ENCODE data around the gene NARF.
"Not testable (repeated sequence)": the region's sequence is repeated elsewhere in the genome, so short reads cannot be mapped to it uniquely, and the experiment has no call there.

NARF gene

DNA sequence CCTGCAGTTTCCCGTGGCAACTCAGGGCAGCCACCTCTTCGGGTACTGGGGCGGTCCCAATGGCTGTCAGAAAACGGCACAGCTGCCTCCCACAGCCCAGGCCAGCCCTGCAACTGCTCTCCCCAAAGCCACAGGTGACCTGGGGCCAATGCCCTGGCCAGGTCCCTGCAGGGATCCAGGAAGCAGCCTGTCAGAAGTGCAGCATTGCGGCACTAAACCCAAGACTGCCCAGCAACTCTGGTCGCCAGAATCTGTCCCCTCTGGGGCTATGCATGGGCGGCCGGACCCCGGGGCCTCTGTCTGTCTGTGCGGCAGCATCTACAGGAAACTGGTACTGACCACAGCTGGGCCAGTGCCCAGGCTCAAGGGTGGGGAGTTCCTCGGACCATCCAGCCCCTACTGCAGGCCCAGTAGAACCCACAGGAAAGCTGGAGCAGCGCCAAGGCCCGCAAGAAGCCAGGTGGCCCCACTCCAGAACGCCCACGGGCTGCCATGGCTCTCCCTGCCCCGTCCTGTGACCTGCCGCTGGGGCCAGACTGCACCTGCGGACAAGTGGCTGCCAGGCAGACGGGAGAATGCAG is 13.5 kb upstream of the NARF start:
- ATAC-seq (replicated peaks) (no peak), DNase-seq (no peak)
- H3K36me3 Mint-ChIP-seq (ENCODE audit: insufficient read depth): peaks cover 49% of the 10 kb centered on the region
- no peaks in the 10 kb centered on the region for H3K9me3 Mint-ChIP-seq
- peaks cover 21% of the 10 kb centered on the region in 2 donors for H3K4me1 Mint-ChIP-seq (ENCODE audit: low read depth in 2 of 2)
- H3K27me3 Mint-ChIP-seq: no peaks in the 10 kb centered on the region
- no peak overlapping the region for H3K4me3 Mint-ChIP-seq
- H3K27ac Mint-ChIP-seq: no peak overlapping the region

DNA sequence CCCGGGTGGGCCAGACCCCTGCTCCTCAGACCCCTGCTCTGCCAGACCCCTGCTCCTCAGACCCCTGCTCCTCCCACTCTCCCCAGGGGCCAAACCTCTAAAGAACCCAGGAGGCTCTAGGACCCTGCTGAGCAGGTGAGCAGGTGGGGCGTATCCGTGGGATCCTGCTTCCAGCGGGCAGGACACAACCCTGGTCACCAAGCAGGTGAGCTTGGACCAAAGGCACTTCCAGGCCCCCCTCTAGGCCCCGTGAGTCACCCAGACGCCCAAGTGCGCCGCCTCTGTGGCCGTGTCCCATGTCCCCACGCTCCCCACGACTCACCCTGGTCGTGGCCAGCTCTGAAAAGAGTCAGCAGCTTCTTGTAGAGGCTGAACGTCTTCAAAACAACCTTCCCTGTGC is 13.0 kb upstream of the NARF start:
- H3K4me3 Mint-ChIP-seq: no peak overlapping the region
- H3K4me1 Mint-ChIP-seq (ENCODE audit: low read depth in 2 of 2): peaks cover 19 to 21% of the 10 kb centered on the region in 2 donors
- H3K36me3 Mint-ChIP-seq (ENCODE audit: insufficient read depth): peaks cover 51% of the 10 kb centered on the region
- no peaks in the 10 kb centered on the region for H3K9me3 Mint-ChIP-seq
- ATAC-seq (replicated peaks) (no peak), DNase-seq (no peak)
- H3K27ac Mint-ChIP-seq: no peak overlapping the region
- no peaks in the 10 kb centered on the region for H3K27me3 Mint-ChIP-seq

DNA sequence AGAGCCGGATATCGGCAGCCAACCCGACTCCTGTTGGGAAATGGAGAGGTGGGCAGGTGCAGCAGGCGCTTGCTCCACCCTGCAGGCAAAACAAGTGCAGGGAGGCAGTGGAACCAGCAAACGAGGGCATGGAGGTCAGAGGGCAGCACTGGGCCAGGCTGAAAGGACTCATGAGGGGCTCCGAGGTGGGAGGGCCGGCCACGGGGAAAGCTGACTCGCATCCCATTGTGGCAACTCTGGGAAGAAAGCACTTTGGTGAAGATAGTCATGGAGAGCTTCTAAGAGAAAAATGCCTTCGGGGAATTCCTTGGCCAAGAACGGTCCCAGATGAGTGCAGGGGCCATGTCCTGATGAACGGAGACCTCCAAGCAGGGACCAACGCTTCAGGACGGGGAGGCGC is 12.4 kb upstream of the NARF start:
- ATAC-seq (replicated peaks) (no peak), DNase-seq (no peak)
- no peak overlapping the region for H3K4me3 Mint-ChIP-seq
- H3K9me3 Mint-ChIP-seq: no peaks in the 10 kb centered on the region
- peaks cover 19 to 22% of the 10 kb centered on the region in 2 donors for H3K4me1 Mint-ChIP-seq (ENCODE audit: low read depth in 2 of 2)
- no peaks in the 10 kb centered on the region for H3K27me3 Mint-ChIP-seq
- H3K36me3 Mint-ChIP-seq (ENCODE audit: insufficient read depth): peaks cover 55% of the 10 kb centered on the region
- H3K27ac Mint-ChIP-seq: no peak overlapping the region

DNA sequence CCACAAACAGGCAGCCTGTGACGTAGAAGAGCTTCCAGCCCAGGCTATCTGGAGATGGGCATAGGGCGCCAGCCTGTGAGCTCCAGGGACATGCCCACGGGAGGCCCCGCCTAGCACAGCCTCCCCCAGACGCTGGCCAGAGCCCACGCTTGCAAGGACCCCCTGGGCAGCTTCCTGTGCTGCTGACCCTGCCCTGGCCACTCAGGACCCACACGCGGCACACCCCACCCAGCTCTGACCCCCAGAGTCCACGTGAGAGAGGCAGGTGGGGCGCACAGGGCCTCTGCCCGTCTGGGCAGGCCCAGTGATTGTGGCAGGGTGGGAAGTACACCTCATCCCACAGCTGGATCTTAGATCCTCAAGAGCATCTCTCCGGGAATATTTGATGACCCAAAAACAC is 11.9 kb upstream of the NARF start:
- peak overlapping the region; percentile 40 to 61 for H3K4me3 Mint-ChIP-seq
- peaks cover 21 to 27% of the 10 kb centered on the region in 2 donors for H3K4me1 Mint-ChIP-seq (ENCODE audit: low read depth in 2 of 2)
- DNase-seq (no peak), ATAC-seq (replicated peaks) (no peak)
- peaks cover 53% of the 10 kb centered on the region for H3K36me3 Mint-ChIP-seq (ENCODE audit: insufficient read depth)
- H3K9me3 Mint-ChIP-seq: no peaks in the 10 kb centered on the region
- H3K27me3 Mint-ChIP-seq: no peaks in the 10 kb centered on the region
- peak overlapping the region in 1 of 2 donors; percentile 90 for H3K27ac Mint-ChIP-seq

DNA sequence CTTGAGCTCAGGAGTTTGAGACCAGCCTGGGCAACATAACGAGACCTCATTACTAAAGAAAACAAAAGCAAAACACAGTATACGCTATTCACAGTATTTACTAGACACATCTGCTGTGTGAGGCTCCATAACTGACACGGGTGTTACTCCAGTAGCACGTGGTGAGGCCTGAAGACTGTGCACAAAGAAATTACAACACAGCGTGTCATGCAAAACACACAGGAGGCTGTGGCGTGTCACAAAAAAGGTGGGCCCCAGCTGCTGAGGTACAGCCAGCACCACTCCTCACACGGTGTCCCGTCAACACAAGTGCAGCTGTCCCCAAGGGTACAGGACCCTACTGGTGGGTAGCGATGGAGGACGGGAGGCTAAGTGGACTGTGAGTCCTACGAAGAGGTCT is 10.7 kb upstream of the NARF start:
- Mint-ChIP-seq H3K4me3 (peak overlapping the region; percentile 55 to 61), H3K9me3 (no peaks in the 10 kb centered on the region), H3K36me3 (ENCODE audit: insufficient read depth) (peaks cover 46% of the 10 kb centered on the region), H3K4me1 (ENCODE audit: low read depth in 2 of 2) (peaks cover 21 to 31% of the 10 kb centered on the region in 2 donors), H3K27me3 (no peaks in the 10 kb centered on the region), H3K27ac (peak overlapping the region; percentile 62 to 90)
- no peak for ATAC-seq (replicated peaks)
- DNase-seq: no peak

DNA sequence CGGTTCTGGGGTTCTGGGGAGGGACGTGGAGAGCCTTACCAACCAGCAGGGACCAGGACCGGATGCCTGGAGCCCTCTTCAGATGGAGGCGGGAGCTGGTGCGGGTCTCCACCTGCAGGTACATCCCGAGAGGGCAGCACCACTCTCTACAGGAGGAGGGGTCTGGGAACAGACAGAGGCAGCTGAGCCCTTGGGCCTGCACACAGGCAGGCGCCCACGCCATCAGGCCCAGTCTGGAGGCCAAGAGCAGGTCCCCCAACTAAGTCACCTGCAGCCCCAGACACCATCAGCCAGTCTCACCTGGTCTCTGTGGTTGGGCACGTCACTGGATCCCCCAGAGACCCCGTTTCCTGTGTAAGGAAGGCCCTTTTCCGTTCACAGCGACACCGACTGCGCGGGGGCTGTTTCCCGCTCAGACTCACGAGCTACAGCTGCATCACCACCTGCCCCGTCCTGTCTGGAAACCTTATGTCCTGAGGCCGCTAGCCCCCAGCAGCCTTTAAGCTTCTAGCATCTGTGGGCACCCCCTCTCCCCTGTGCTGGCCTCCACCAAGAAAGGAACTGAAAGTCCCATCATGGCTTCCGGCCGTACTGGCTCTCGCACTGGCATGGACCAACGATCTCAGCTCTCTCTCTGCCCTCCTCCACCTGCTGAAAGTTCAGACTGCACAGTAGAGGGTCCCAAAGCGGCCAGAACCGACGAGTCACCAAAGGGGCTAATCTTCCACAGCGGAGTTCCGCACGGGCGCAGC is 9.2 kb upstream of the NARF start:
- Mint-ChIP-seq H3K27ac (peak overlapping the region; percentile 97 to 98), H3K36me3 (ENCODE audit: insufficient read depth) (peaks cover 38% of the 10 kb centered on the region), H3K4me1 (ENCODE audit: low read depth in 2 of 2) (peaks cover 19 to 31% of the 10 kb centered on the region in 2 donors), H3K4me3 (peak overlapping the region; percentile 95 to 96), H3K27me3 (no peaks in the 10 kb centered on the region), H3K9me3 (no peaks in the 10 kb centered on the region)
- peak; percentile 76 to 80 (median 78) for DNase-seq
- peak; percentile 76 for ATAC-seq (replicated peaks)

DNA sequence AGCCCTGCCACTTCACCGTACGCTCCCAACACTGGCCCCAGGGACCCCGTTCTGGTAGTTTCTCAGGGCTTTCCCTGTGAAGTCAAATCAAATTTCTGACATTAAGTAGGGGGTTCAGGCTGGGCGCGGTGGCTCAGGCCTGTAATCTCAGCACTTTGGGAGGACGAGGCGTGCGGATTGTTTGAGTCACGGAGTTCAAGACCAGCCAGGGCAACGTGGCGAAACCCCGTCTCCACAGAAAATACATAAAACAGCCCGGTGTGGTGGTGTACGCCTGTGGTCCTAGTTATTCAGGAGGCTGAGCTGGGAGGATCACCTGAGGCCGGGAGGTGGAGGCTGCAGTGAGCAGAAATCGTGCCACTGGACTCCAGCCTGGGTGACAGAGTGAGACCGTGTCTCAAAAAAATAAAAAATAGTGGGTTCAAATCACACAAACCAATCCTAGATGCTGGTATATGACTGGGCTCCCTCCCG is 8.6 kb upstream of the NARF start:
- Mint-ChIP-seq H3K4me1 (ENCODE audit: low read depth in 2 of 2) (peaks cover 19 to 31% of the 10 kb centered on the region in 2 donors), H3K36me3 (ENCODE audit: insufficient read depth) (peaks cover 33% of the 10 kb centered on the region), H3K4me3 (peak overlapping the region; percentile 95 to 96)

DNA sequence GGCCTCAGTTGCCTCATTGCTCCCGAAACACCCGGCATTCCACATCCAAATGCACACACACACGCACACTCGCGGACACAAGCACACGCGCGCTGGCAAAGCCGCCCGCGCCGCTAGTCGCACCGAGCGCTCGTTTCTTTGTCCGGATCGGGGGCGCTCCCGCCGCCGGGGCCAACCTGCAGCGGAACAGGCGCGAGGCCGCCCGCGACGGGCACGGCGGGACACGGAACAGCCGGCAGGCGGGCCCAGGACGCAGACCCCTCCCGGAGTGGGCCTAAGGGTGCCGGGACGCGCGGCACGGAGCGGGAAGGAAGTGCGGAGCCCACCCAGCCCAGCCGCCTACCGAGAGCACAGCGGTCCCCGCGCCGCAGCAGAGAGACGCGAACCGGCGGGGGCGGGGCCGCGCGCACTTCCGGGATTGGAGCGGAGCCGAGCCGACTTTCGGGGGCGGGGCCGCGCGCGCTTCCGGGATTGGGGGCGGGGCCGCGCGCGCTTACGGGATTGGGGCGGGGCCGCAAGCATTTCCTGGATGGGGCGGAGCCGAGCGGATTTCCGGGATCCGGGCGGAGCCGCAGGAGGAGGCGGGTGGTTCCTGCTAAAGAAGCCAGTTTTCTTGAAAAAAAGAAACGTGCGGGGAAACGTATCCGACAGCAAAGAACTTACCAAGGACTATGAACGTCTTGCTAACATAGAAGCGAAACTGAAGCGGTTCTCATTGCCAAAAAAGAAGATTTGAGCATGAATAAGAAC is 8.0 kb upstream of the NARF start, which contains the start of gene CYBC1:
TSS of gene CYBC1 (minus strand) at position 396 of the 750 bp plus-strand sequence. CDS start 1,498 bp downstream, outside the sequence.
- Mint-ChIP-seq H3K27me3 (no peaks in the 10 kb centered on the region), H3K4me1 (ENCODE audit: low read depth in 2 of 2) (peaks cover 19 to 31% of the 10 kb centered on the region in 2 donors), H3K36me3 (ENCODE audit: insufficient read depth) (peaks cover 33% of the 10 kb centered on the region), H3K27ac (peak within 1 kb of the TSS; percentile 97 to 98), H3K9me3 (no peaks in the 10 kb centered on the region), H3K4me3 (peak within 1 kb of the TSS; percentile 95 to 96)
- DNase-seq: peak; percentile 89 to 92 (median 91)
- ATAC-seq (replicated peaks): peak; percentile 63

More for the DNA sequence above, 8.6 kb upstream of the NARF start:
- H3K9me3 Mint-ChIP-seq: no peaks in the 10 kb centered on the region
- peak; percentile 2 for ATAC-seq (replicated peaks)
- H3K27me3 Mint-ChIP-seq: no peaks in the 10 kb centered on the region
- H3K27ac Mint-ChIP-seq: peak overlapping the region; percentile 97 to 98
- peak in 1 of 3 experiments; percentile 17 for DNase-seq

DNA sequence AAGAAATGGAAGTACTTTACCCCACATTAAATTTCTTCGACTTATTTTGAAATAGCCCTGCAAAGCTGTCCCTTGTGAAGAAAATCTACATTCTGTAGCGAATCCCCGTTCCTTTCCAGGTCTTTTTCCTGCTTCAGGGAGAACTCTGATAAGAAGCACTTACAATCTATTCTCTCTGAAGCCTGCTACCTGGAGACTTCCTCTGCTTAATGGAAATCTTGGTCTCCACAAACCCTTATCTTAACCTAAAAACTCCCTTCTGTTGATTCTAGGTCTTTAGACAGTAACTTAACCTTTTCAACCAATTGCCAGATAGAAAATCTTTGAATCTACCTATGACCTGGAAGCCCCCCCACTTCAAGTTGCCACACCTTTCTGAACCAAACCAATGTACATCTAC is 6.4 kb upstream of the NARF start:
- Mint-ChIP-seq H3K27ac (peak overlapping the region in 1 of 2 donors; percentile 76), H3K4me3 (peak overlapping the region in 1 of 2 donors; percentile 26), H3K27me3 (no peaks in the 10 kb centered on the region), H3K36me3 (ENCODE audit: insufficient read depth) (peaks cover 24% of the 10 kb centered on the region), H3K4me1 (ENCODE audit: low read depth in 2 of 2) (peaks cover 17 to 29% of the 10 kb centered on the region in 2 donors), H3K9me3 (no peaks in the 10 kb centered on the region)
- no peak for DNase-seq
- no peak for ATAC-seq (replicated peaks)

DNA sequence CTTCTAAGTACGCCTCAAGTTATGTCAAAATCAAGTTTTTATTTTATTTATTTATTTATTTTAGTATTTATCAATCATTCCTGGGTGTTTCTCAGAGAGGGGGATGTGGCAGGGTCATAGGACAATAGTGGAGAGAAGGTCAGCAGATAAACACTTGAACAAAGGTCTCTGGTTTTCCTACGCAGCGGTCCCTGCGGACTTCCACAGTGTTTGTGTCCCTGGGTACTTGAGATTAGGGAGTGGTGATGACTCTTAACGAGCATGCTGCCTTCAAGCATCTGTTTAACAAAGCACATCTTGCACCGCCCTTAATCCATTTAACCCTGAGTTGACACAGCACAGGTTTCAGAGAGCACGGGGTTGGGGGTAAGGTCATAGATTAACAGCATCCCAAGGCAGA is 5.4 kb upstream of the NARF start:
- not testable (repeated sequence) for ATAC-seq (replicated peaks); H3K4me3 Mint-ChIP-seq; H3K27ac Mint-ChIP-seq; DNase-seq; H3K27me3 Mint-ChIP-seq; H3K9me3 Mint-ChIP-seq
- peaks cover 27% of the 10 kb centered on the region for H3K36me3 Mint-ChIP-seq (ENCODE audit: insufficient read depth)
- H3K4me1 Mint-ChIP-seq (ENCODE audit: low read depth in 2 of 2): peaks cover 22 to 32% of the 10 kb centered on the region in 2 donors

DNA sequence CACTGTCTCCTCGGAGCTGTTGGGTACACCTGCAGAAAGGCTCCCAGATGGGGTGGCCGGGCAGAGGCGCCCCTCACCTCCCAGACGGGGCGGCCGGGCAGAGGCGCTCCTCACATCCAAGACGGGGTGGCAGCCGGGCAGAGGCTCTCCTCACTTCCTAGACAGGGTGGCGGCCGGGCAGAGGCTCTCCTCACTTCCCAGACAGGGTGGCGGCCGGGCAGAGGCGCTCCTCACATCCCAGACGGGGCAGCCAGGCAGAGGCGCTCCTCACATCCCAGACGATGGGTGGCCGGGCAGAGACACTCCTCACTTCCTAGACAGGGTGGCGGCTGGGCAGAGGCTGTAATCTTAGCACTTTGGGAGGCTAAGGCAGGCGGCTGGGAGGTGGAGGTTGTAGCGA is 4.8 kb upstream of the NARF start:
- not testable (repeated sequence) for H3K9me3 Mint-ChIP-seq; H3K27ac Mint-ChIP-seq; H3K4me3 Mint-ChIP-seq; DNase-seq; H3K27me3 Mint-ChIP-seq; ATAC-seq (replicated peaks)
- Mint-ChIP-seq H3K4me1 (ENCODE audit: low read depth in 2 of 2) (peaks cover 22 to 32% of the 10 kb centered on the region in 2 donors), H3K36me3 (ENCODE audit: insufficient read depth) (peaks cover 31% of the 10 kb centered on the region)

DNA sequence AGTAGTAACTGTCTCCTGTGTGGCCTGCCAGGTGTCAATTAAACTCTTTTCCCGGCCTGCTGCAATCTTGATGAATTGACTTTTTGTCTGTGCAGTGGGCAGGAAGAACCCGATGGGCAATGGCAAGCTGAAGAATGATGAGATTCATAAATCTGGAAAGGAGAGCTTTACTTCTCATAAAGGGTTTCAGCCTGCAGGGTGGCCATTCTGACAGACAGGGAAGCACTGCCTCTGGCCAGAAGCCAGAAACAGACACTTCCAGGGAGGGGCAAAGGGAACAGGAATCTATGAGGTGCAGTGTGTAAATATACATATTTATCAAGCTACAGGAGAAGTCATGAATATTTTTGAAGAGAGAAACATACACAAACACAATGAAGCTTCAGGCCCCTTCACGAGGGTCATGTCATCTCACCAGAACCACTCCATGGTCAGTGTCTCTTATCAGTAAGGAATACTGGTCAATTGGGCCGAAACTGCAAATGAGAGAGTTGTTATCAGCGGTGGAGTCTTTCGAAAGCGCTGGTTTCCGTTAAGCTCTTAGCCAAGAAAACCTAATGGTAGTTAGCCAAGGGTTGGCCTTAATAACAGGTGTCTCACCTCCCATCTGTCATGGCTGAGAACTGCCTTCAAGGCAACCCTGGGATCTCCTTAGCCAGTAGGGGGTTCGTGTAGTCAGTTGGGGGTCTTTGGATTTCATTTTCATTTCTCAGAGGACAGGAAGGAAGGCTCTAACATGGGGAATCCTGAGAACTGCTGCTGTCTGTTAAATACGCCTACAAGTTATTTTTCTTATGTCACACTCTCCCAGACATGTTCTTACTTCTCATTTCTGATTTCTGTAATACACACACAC is 1.2 kb upstream of the NARF start:
- no peaks in the 10 kb centered on the region for H3K9me3 Mint-ChIP-seq
- ATAC-seq (replicated peaks): no peak
- peaks cover 20 to 26% of the 10 kb centered on the region in 2 donors for H3K4me1 Mint-ChIP-seq (ENCODE audit: low read depth in 2 of 2)
- H3K27me3 Mint-ChIP-seq: no peaks in the 10 kb centered on the region
- no peak for DNase-seq
- peaks cover 41% of the 10 kb centered on the region for H3K36me3 Mint-ChIP-seq (ENCODE audit: insufficient read depth)
- H3K27ac Mint-ChIP-seq: peak overlapping the region; percentile 94 to 96
- peak overlapping the region; percentile 91 to 92 for H3K4me3 Mint-ChIP-seq

DNA sequence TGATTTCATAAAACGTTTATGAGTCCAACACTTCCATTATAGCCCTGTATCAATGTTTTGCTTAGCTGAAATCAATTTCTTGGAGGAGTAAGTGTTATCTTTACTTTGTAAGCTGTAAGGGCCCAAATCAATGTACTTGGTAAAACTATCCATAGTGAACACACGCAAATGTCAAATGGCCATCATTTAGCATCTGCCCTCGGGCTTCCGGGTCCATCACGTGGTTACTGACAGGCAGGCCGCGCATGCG is 687 bp upstream of the NARF start:
- DNase-seq: no peak
- H3K4me3 Mint-ChIP-seq: peak overlapping the region; percentile 91 to 92
- H3K27me3 Mint-ChIP-seq: no peaks in the 10 kb centered on the region
- peaks cover 46% of the 10 kb centered on the region for H3K36me3 Mint-ChIP-seq (ENCODE audit: insufficient read depth)
- H3K9me3 Mint-ChIP-seq: no peaks in the 10 kb centered on the region
- ATAC-seq (replicated peaks): no peak
- H3K4me1 Mint-ChIP-seq (ENCODE audit: low read depth in 2 of 2): peaks cover 24 to 28% of the 10 kb centered on the region in 2 donors
- H3K27ac Mint-ChIP-seq: peak overlapping the region; percentile 94 to 96

Measured in effector memory CD8-positive, alpha-beta T cell (primary cell).